GM19372 (cell line): ENCODE data around the gene ETV6.

ENCODE experiments used
- ATAC-seq: cut with Tn5 transposase; IDR thresholded peaks from one replicate; pipeline ENCODE4 v1.9.1; 2021; ENCODE audit warnings: mild to moderate bottlenecking, low read depth, moderate library complexity; ENCODE audit not compliant: unreplicated experiment

The ETV6 gene

GRCh38 chr12:11688831-11689230, 39.4 kb downstream of the ETV6 start:
- no peak for ATAC-seq

GRCh38 chr12:11689591-11690186, 40.2 kb downstream of the ETV6 start:
- no peak for ATAC-seq

GRCh38 chr12:11693067-11693466, 43.6 kb downstream of the ETV6 start:
- ATAC-seq, result no peak

- ATAC-seq, result no peak
These were observed 44.1 kb downstream of the ETV6 start for GRCh38 chr12:11693601-11694000.

- no peak for ATAC-seq
These were observed 45.1 kb downstream of the ETV6 start for GRCh38 chr12:11694528-11694927.

GRCh38 chr12:11695321-11695720, 45.8 kb downstream of the ETV6 start:
- ATAC-seq, result no peak

GRCh38 chr12:11696084-11696483, 46.6 kb downstream of the ETV6 start:
- ATAC-seq, result no peak

- no peak for ATAC-seq
These were observed 47.7 kb downstream of the ETV6 start for GRCh38 chr12:11697131-11697530.

- no peak for ATAC-seq
These were observed 48.4 kb downstream of the ETV6 start for GRCh38 chr12:11697670-11698387.

GRCh38 chr12:11698729-11699128, 49.3 kb downstream of the ETV6 start:
- ATAC-seq, result no peak

GRCh38 chr12:11701433-11701832, 52.0 kb downstream of the ETV6 start:
- ATAC-seq, result no peak

GRCh38 chr12:11702959-11703358, 53.5 kb downstream of the ETV6 start:
- ATAC-seq, result no peak

GRCh38 chr12:11703378-11703777, 53.9 kb downstream of the ETV6 start:
- no peak for ATAC-seq

GRCh38 chr12:11704089-11704488, 54.6 kb downstream of the ETV6 start:
- ATAC-seq, result no peak

GRCh38 chr12:11705010-11705409, 55.5 kb downstream of the ETV6 start:
- no peak for ATAC-seq

GRCh38 chr12:11706509-11707379, 57.3 kb downstream of the ETV6 start:
- no peak for ATAC-seq

GRCh38 chr12:11707535-11707934, 58.1 kb downstream of the ETV6 start:
- ATAC-seq, result no peak

- no peak for ATAC-seq
These were observed 60.0 kb downstream of the ETV6 start for GRCh38 chr12:11709513-11709912.

GRCh38 chr12:11710431-11710830, 61.0 kb downstream of the ETV6 start:
- no peak for ATAC-seq

GRCh38 chr12:11710906-11711305, 61.4 kb downstream of the ETV6 start:
- ATAC-seq, result no peak

GRCh38 chr12:11711651-11712327, 62.3 kb downstream of the ETV6 start:
- ATAC-seq, result no peak
